MCF 10A (cell line): ENCODE data around the gene LRRC49. TPM values are rescaled to one million over a fixed set of nuclear protein-coding genes. Genes with fewer than 3 reads are reported as not detected.

Experiments
- BruUV-seq: library from RNA; stranded (reverse); fragments of 400-500 nt; replicated peaks from 2 replicates; lab custom pipeline; 2021; lab: Mats Ljungman, UMichigan
- CTCF ChIA-PET: fragments of 300-600 bp; sonication (Branson Sonifier 250); formaldehyde crosslinking; extraction: SDS; loops from one replicate; lab custom pipeline; 2021; ENCODE audit warnings: antibody characterized with exemption, inconsistent platforms; lab: Yijun Ruan, JAX
- POLR2A ChIA-PET: fragments of 300-600, 350-650 bp; sonication (Branson Sonifier 250); formaldehyde crosslinking; extraction: SDS; loops from one replicate; lab custom pipeline; 2020; ENCODE audit warnings: antibody characterized with exemption, inconsistent platforms; lab: Yijun Ruan, JAX
- DNase-seq: peaks from one replicate; pipeline ENCODE4 v3.0.0-alpha.2; 2018; ENCODE audit not compliant: unreplicated experiment
- H3K27ac Mint-ChIP-seq: one replicate; pipeline ENCODE4 v1.8.0; 2022; ENCODE audit warnings: mild to moderate bottlenecking, low read depth, mixed read lengths; ENCODE audit not compliant: unreplicated experiment
- H3K27me3 Mint-ChIP-seq: one replicate; pipeline ENCODE4 v1.8.0; 2022; ENCODE audit warnings: mixed read lengths; ENCODE audit not compliant: insufficient read depth, unreplicated experiment
- H3K36me3 Mint-ChIP-seq: one replicate; pipeline ENCODE4 v1.8.0; 2022; ENCODE audit warnings: mild to moderate bottlenecking, moderate library complexity, mixed read lengths; ENCODE audit not compliant: insufficient read depth, unreplicated experiment
- H3K4me1 Mint-ChIP-seq: one replicate; pipeline ENCODE4 v1.8.0; 2022; ENCODE audit warnings: mixed read lengths; ENCODE audit not compliant: insufficient read depth, unreplicated experiment
- H3K4me3 Mint-ChIP-seq: one replicate; pipeline ENCODE4 v1.8.0; 2022; ENCODE audit warnings: mild to moderate bottlenecking, moderate library complexity, mixed read lengths; ENCODE audit not compliant: unreplicated experiment
- H3K9me3 Mint-ChIP-seq: one replicate; pipeline ENCODE4 v1.8.0; 2022; ENCODE audit warnings: mixed read lengths; ENCODE audit not compliant: unreplicated experiment
- CTCF ChIP-seq: fragments of 200-600 bp; IDR thresholded peaks from one replicate; pipeline ENCODE4 v1.8.0; 2022; ENCODE audit warnings: antibody characterized with exemption, mild to moderate bottlenecking; ENCODE audit not compliant: unreplicated experiment
- intact Hi-C: fragments of 100-400 bp; cut with micrococcal nuclease; formaldehyde crosslinking; loops from 2 replicates; pipeline ENCODE4 v1.14.1; 2022
- total RNA-seq: library from RNA; stranded (reverse); gene quantifications from 2 replicates; pipeline ENCODE4 v1.2.3, GENCODE V29; 2022

Gene LRRC49
- total RNA-seq, 1 experiment from 2014 or later: 8.4 TPM

- no peaks in the 10 kb centered on the region for H3K9me3 Mint-ChIP-seq
- no peak overlapping the region for H3K27ac Mint-ChIP-seq
- H3K27me3 Mint-ChIP-seq: no peaks in the 10 kb centered on the region
- H3K36me3 Mint-ChIP-seq: no peaks in the 10 kb centered on the region
- TF ChIP-seq CTCF: no peak
- intact Hi-C loops: no loop called here
- POLR2A ChIA-PET: no interaction called here
- CTCF ChIA-PET: interaction anchor here (1.0 kb wide), 1 partner anchor 46 kb away, joined by 4 read pairs; no protein-coding TSS in a partner anchor
- H3K4me1 Mint-ChIP-seq: no peaks in the 10 kb centered on the region
- no peak overlapping the region for H3K4me3 Mint-ChIP-seq
- no peak for DNase-seq
- no TSS peak for BruUV-seq
Measured at GRCh38 chr15:70931821-70932220, 39.2 kb downstream of the LRRC49 start.

- ChIA-PET CTCF (interaction anchor here (1.0 kb wide), 1 partner anchor 46 kb away, joined by 4 read pairs; no protein-coding TSS in a partner anchor), POLR2A (interaction anchor here (0.6 to 1.0 kb wide), 2 partner anchors 10 to 812 kb away, joined by 3 to 5 read pairs; no protein-coding TSS in a partner anchor)
- Mint-ChIP-seq H3K4me1 (no peaks in the 10 kb centered on the region), H3K4me3 (no peak overlapping the region), H3K36me3 (no peaks in the 10 kb centered on the region), H3K9me3 (no peaks in the 10 kb centered on the region), H3K27ac (no peak overlapping the region), H3K27me3 (no peaks in the 10 kb centered on the region)
- BruUV-seq: no TSS peak
- no peak for DNase-seq
- intact Hi-C loops: no loop called here
- no peak for TF ChIP-seq CTCF
Measured at GRCh38 chr15:70932397-70932796, 39.8 kb downstream of the LRRC49 start.

DNA sequence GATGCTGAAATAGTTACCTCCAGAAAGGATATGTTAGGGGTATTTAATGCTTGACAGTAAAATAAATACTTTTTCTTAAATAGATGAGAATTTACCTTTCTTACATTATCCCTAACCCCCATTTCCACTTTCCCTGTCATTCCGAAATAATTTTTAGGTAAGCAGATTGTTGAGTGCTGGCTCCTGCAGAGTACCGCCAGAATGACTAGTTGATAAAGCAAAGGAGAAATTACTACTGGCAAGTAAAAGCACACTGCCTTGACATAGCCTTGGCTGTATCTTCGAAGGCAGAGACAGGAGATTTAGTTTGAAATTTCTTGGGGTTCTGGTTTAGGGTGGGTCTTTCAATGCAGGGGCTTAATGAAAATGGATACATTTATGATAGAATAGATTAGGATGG lies 40.8 kb downstream of the LRRC49 start:
- intact Hi-C loops: no loop called here
- Mint-ChIP-seq H3K9me3 (no peaks in the 10 kb centered on the region), H3K27ac (no peak overlapping the region), H3K4me3 (no peak overlapping the region), H3K27me3 (no peaks in the 10 kb centered on the region), H3K4me1 (no peaks in the 10 kb centered on the region), H3K36me3 (no peaks in the 10 kb centered on the region)
- no peak for DNase-seq
- ChIA-PET CTCF (no interaction called here), POLR2A (no interaction called here)
- BruUV-seq: no TSS peak
- no peak for TF ChIP-seq CTCF

DNA sequence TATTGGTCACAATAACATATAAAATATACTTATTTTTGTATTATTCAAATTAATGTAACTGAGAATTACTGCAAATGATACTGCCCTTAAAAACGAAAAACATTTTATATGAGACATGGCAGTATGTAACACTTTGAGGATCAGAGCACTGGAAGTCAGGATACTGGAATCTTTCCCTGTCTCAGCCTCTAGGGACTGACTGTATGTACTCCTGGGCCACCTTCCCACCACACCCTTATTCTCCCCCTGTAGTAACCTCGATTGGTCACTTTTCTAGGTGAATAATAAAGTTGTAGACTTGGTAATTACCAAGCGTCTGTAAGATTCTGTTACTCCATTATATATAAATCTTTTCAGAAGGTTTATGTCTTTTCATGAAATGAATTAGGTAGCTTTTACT lies 43.0 kb downstream of the LRRC49 start:
- H3K36me3 Mint-ChIP-seq: no peaks in the 10 kb centered on the region
- no peaks in the 10 kb centered on the region for H3K4me1 Mint-ChIP-seq
- H3K4me3 Mint-ChIP-seq: no peak overlapping the region
- no peaks in the 10 kb centered on the region for H3K27me3 Mint-ChIP-seq
- intact Hi-C loops: no loop called here
- no peak for DNase-seq
- TF ChIP-seq CTCF: no peak
- H3K9me3 Mint-ChIP-seq: no peaks in the 10 kb centered on the region
- CTCF ChIA-PET: no interaction called here
- POLR2A ChIA-PET: no interaction called here
- no TSS peak for BruUV-seq
- H3K27ac Mint-ChIP-seq: no peak overlapping the region
